MCF 10A (cell line): ENCODE data around the gene PLCB1. TPM values are rescaled to one million over a fixed set of nuclear protein-coding genes. Genes with fewer than 3 reads are reported as not detected.

Source experiments
- BruUV-seq: library from RNA; stranded (reverse); fragments of 400-500 nt; replicated peaks from 2 replicates; lab custom pipeline; 2021; lab: Mats Ljungman, UMichigan
- CTCF ChIA-PET: fragments of 300-600 bp; sonication (Branson Sonifier 250); formaldehyde crosslinking; extraction: SDS; loops from one replicate; lab custom pipeline; 2021; ENCODE audit warnings: antibody characterized with exemption, inconsistent platforms; lab: Yijun Ruan, JAX
- POLR2A ChIA-PET: fragments of 300-600, 350-650 bp; sonication (Branson Sonifier 250); formaldehyde crosslinking; extraction: SDS; loops from one replicate; lab custom pipeline; 2020; ENCODE audit warnings: antibody characterized with exemption, inconsistent platforms; lab: Yijun Ruan, JAX
- DNase-seq: peaks from one replicate; pipeline ENCODE4 v3.0.0-alpha.2; 2018; ENCODE audit not compliant: unreplicated experiment
- H3K27ac Mint-ChIP-seq: one replicate; pipeline ENCODE4 v1.8.0; 2022; ENCODE audit warnings: mild to moderate bottlenecking, low read depth, mixed read lengths; ENCODE audit not compliant: unreplicated experiment
- H3K27me3 Mint-ChIP-seq: one replicate; pipeline ENCODE4 v1.8.0; 2022; ENCODE audit warnings: mixed read lengths; ENCODE audit not compliant: insufficient read depth, unreplicated experiment
- H3K36me3 Mint-ChIP-seq: one replicate; pipeline ENCODE4 v1.8.0; 2022; ENCODE audit warnings: mild to moderate bottlenecking, moderate library complexity, mixed read lengths; ENCODE audit not compliant: insufficient read depth, unreplicated experiment
- H3K4me1 Mint-ChIP-seq: one replicate; pipeline ENCODE4 v1.8.0; 2022; ENCODE audit warnings: mixed read lengths; ENCODE audit not compliant: insufficient read depth, unreplicated experiment
- H3K4me3 Mint-ChIP-seq: one replicate; pipeline ENCODE4 v1.8.0; 2022; ENCODE audit warnings: mild to moderate bottlenecking, moderate library complexity, mixed read lengths; ENCODE audit not compliant: unreplicated experiment
- H3K9me3 Mint-ChIP-seq: one replicate; pipeline ENCODE4 v1.8.0; 2022; ENCODE audit warnings: mixed read lengths; ENCODE audit not compliant: unreplicated experiment
- intact Hi-C: fragments of 100-400 bp; cut with micrococcal nuclease; formaldehyde crosslinking; loops from 2 replicates; pipeline ENCODE4 v1.14.1; 2022
- total RNA-seq: library from RNA; stranded (reverse); gene quantifications from 2 replicates; pipeline ENCODE4 v1.2.3, GENCODE V29; 2022
- TF ChIP-seq, protein P1 (sequence below): fragments of 200-600 bp; IDR thresholded peaks from one replicate; pipeline ENCODE4 v1.8.0; 2022; ENCODE audit warnings: antibody characterized with exemption, mild to moderate bottlenecking; ENCODE audit not compliant: unreplicated experiment

The PLCB1 gene
- total RNA-seq, 1 experiment from 2014 or later, result 5.9 TPM

DNA sequence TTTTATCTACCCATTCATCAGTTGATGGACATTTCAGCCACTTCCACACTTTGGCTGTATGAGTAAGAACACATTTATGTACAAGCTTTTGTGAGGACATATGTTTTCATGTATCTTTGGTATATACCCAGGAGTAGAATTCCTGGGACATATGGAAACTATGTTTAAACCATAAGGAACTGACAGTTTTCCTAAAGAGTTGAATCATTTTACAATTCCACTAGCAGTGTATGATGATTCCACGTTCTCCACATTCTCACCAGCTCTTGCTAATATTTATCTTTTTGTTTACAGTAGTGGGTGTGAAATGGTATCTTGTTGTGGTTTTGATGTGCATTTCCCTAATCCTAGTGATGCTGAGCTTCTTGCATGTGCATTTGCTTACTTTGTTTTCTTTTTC lies 338.1 kb downstream of the PLCB1 start:
- H3K36me3 Mint-ChIP-seq, result no peaks in the 10 kb centered on the region
- intact Hi-C loops, result no loop called here
- no peaks in the 10 kb centered on the region for H3K9me3 Mint-ChIP-seq
- H3K27me3 Mint-ChIP-seq, result no peaks in the 10 kb centered on the region
- peaks cover 16% of the 10 kb centered on the region for H3K4me1 Mint-ChIP-seq
- no peak overlapping the region for H3K27ac Mint-ChIP-seq
- no peak overlapping the region for H3K4me3 Mint-ChIP-seq
- BruUV-seq, result no TSS peak
- POLR2A ChIA-PET, result interaction anchor here (0.6 kb wide), 1 partner anchor 213 kb away, joined by 3 read pairs; no protein-coding TSS in a partner anchor
- TF ChIP-seq, protein P1, sequence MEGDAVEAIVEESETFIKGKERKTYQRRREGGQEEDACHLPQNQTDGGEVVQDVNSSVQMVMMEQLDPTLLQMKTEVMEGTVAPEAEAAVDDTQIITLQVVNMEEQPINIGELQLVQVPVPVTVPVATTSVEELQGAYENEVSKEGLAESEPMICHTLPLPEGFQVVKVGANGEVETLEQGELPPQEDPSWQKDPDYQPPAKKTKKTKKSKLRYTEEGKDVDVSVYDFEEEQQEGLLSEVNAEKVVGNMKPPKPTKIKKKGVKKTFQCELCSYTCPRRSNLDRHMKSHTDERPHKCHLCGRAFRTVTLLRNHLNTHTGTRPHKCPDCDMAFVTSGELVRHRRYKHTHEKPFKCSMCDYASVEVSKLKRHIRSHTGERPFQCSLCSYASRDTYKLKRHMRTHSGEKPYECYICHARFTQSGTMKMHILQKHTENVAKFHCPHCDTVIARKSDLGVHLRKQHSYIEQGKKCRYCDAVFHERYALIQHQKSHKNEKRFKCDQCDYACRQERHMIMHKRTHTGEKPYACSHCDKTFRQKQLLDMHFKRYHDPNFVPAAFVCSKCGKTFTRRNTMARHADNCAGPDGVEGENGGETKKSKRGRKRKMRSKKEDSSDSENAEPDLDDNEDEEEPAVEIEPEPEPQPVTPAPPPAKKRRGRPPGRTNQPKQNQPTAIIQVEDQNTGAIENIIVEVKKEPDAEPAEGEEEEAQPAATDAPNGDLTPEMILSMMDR, result no peak
- CTCF ChIA-PET, result interaction anchor here (0.7 kb wide), 2 partner anchors 55 to 112 kb away, joined by 3 to 4 read pairs; no protein-coding TSS in a partner anchor
- DNase-seq, result no peak

DNA sequence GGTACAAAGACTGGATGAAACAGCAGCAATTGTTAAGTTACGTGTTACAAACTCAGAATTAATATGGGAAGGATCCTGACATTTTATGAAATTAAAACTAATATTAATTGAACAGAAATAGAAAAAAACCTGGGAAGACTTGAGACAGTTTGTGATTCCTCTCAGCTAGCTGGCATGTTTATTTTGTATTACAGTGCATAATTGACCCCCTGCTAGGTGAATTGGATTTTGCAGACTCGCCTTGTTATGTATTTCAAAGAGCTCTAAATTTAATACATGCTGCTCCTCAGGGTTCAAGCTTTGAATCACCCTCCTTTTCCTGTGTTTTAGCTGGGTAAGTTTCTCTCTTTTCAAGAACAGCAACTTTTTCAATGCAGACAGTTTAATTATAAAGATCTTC lies 339.4 kb downstream of the PLCB1 start:
- TF ChIP-seq, protein P1, result no peak
- no peak overlapping the region for H3K27ac Mint-ChIP-seq
- H3K27me3 Mint-ChIP-seq, result no peaks in the 10 kb centered on the region
- H3K4me3 Mint-ChIP-seq, result no peak overlapping the region
- intact Hi-C loops, result no loop called here
- CTCF ChIA-PET, result interaction anchor here (0.9 to 1.2 kb wide), 3 partner anchors 9 to 428 kb away, joined by 3 to 4 read pairs (median 4); no protein-coding TSS in a partner anchor
- POLR2A ChIA-PET, result interaction anchor here (1.4 kb wide), 1 partner anchor 32 kb away, joined by 3 read pairs; no protein-coding TSS in a partner anchor
- H3K4me1 Mint-ChIP-seq, result peaks cover 16% of the 10 kb centered on the region
- no peaks in the 10 kb centered on the region for H3K36me3 Mint-ChIP-seq
- no TSS peak for BruUV-seq
- H3K9me3 Mint-ChIP-seq, result no peaks in the 10 kb centered on the region
- no peak for DNase-seq

DNA sequence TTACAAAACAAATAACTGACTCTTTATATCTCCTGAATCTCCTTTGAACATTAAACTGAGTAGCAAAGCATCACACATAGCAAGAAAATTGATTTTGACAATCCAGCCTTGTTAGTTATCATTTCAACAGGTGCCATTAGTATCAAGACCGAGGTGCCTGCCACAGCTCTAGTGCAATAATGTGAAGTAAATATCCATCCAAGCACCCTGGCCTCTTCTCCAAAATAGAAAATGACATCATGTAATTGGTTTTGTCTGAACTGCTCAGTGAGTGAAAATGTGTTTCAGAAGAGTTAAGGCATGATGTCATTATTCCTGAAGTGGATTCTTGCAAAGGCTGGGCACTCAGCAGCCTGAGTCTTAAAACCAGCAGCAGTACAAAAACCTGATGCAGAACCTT lies 341.4 kb downstream of the PLCB1 start:
- no TSS peak for BruUV-seq
- H3K9me3 Mint-ChIP-seq, result no peaks in the 10 kb centered on the region
- DNase-seq, result no peak
- H3K4me3 Mint-ChIP-seq, result no peak overlapping the region
- CTCF ChIA-PET, result no interaction called here
- TF ChIP-seq, protein P1, result no peak
- H3K36me3 Mint-ChIP-seq, result no peaks in the 10 kb centered on the region
- no peak overlapping the region for H3K27ac Mint-ChIP-seq
- intact Hi-C loops, result no loop called here
- POLR2A ChIA-PET, result interaction anchor here (0.6 kb wide), 1 partner anchor 283 kb away, joined by 3 read pairs; no protein-coding TSS in a partner anchor
- peaks cover 10% of the 10 kb centered on the region for H3K4me1 Mint-ChIP-seq
- no peaks in the 10 kb centered on the region for H3K27me3 Mint-ChIP-seq

DNA sequence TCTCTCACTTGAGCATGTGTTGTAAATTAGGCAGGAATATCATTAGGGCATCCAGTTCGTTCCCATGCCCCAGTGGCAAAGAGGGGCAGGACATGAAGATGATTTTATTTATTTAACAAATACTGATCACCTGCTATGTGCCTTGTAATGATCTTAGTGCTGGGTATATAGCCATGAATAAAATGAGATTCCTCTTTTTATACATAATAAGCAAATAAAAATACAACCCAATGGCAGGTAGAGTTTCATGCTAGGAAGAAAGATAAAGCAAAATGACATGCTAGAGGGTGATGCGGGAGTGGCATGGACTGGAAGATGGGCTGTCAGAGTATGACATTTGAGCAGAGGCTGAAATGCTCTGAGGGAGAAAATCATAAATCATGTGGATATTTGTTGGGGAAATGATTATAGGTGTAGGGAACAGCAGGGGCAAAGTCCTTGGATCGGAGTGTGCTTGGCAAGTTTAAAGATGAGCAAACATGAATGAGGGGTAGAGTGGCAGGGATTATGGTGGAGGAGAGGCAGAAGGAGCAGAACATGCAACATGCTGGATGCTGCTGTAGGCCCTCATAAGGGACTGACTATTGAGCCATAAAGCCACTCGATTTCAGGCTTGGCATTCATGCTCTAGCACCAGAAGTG lies 342.1 kb downstream of the PLCB1 start:
- CTCF ChIA-PET, result no interaction called here
- Mint-ChIP-seq H3K36me3 (no peaks in the 10 kb centered on the region), H3K27ac (no peak overlapping the region), H3K9me3 (no peaks in the 10 kb centered on the region), H3K4me1 (peaks cover 10% of the 10 kb centered on the region), H3K27me3 (no peaks in the 10 kb centered on the region), H3K4me3 (no peak overlapping the region)
- no peak for DNase-seq
- TF ChIP-seq, protein P1, result no peak
- BruUV-seq, result no TSS peak
- intact Hi-C loops, result no loop called here
- POLR2A ChIA-PET, result no interaction called here
